GM23338 (cell line): ENCODE measurements around the gene PIGS.

Source experiments
- EZH2 ChIP-seq: fragments of 200-600 bp; sonication (generic); IDR thresholded peaks from one replicate; pipeline ENCODE4 v1.8.0; 2017; ENCODE audit warnings: antibody characterized with exemption, mild to moderate bottlenecking, low read depth; ENCODE audit not compliant: unreplicated experiment
- EZH2phosphoT487 ChIP-seq: fragments of 200-600 bp; sonication (generic); IDR thresholded peaks from one replicate; pipeline ENCODE4 v1.8.1; 2018; ENCODE audit warnings: antibody characterized with exemption; ENCODE audit not compliant: unreplicated experiment
- POLR2AphosphoS5 ChIP-seq: IDR thresholded peaks from 2 replicates; pipeline ENCODE4 v1.6.1; 2016; ENCODE audit warnings: antibody characterized with exemption, low read depth
- TF ChIP-seq, protein P1 (sequence below), 2 experiments: fragments of 200-600 bp in 1 of 2; sonication (generic) in 1 of 2; conservative IDR thresholded peaks; 2 replicates each; pipeline versions ENCODE4 v1.5.1 to v1.6.1; 2016 to 2017; ENCODE audit warnings: antibody characterized with exemption in 2 of 2, low read depth in 2 of 2, mild to moderate bottlenecking in 2 of 2, moderate library complexity in 1 of 2
- TF ChIP-seq, protein P2 (sequence below): IDR thresholded peaks from 2 replicates; pipeline ENCODE4 v1.6.1; 2016; ENCODE audit warnings: antibody characterized with exemption

DNA sequence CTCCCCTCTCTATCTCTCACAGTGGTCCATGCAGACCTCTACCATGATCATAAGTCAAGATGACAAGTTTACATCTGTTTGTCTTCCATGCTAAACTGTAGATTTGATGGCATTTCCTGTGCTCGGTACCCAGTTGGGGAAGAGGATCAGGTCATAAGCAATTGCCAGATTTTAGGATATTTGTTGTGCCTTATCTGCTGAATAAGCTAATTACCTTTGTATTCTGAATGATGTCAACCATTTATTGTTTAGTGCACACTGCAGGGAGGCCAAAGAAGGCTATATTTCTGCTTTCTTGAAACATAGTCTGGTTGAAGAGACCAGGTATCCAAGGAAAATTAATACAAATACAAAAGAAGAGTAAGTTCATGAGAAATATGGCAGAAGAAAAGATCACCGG is 11.2 kb upstream of the PIGS start:
- TF ChIP-seq, protein P1, sequence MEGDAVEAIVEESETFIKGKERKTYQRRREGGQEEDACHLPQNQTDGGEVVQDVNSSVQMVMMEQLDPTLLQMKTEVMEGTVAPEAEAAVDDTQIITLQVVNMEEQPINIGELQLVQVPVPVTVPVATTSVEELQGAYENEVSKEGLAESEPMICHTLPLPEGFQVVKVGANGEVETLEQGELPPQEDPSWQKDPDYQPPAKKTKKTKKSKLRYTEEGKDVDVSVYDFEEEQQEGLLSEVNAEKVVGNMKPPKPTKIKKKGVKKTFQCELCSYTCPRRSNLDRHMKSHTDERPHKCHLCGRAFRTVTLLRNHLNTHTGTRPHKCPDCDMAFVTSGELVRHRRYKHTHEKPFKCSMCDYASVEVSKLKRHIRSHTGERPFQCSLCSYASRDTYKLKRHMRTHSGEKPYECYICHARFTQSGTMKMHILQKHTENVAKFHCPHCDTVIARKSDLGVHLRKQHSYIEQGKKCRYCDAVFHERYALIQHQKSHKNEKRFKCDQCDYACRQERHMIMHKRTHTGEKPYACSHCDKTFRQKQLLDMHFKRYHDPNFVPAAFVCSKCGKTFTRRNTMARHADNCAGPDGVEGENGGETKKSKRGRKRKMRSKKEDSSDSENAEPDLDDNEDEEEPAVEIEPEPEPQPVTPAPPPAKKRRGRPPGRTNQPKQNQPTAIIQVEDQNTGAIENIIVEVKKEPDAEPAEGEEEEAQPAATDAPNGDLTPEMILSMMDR (conservative IDR thresholded peaks at IDR 0.05; ENCODE audit: low read depth in 2 of 2): no peak
- TF ChIP-seq POLR2AphosphoS5 (no peak), EZH2phosphoT487 (no peak), EZH2 (no peak)
- TF ChIP-seq, protein P2, sequence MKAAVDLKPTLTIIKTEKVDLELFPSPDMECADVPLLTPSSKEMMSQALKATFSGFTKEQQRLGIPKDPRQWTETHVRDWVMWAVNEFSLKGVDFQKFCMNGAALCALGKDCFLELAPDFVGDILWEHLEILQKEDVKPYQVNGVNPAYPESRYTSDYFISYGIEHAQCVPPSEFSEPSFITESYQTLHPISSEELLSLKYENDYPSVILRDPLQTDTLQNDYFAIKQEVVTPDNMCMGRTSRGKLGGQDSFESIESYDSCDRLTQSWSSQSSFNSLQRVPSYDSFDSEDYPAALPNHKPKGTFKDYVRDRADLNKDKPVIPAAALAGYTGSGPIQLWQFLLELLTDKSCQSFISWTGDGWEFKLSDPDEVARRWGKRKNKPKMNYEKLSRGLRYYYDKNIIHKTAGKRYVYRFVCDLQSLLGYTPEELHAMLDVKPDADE: no peak
